Measurements from ENCODE around the gene TBC1D14.

The TBC1D14 gene, protein sequence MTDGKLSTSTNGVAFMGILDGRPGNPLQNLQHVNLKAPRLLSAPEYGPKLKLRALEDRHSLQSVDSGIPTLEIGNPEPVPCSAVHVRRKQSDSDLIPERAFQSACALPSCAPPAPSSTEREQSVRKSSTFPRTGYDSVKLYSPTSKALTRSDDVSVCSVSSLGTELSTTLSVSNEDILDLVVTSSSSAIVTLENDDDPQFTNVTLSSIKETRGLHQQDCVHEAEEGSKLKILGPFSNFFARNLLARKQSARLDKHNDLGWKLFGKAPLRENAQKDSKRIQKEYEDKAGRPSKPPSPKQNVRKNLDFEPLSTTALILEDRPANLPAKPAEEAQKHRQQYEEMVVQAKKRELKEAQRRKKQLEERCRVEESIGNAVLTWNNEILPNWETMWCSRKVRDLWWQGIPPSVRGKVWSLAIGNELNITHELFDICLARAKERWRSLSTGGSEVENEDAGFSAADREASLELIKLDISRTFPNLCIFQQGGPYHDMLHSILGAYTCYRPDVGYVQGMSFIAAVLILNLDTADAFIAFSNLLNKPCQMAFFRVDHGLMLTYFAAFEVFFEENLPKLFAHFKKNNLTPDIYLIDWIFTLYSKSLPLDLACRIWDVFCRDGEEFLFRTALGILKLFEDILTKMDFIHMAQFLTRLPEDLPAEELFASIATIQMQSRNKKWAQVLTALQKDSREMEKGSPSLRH

DNA sequence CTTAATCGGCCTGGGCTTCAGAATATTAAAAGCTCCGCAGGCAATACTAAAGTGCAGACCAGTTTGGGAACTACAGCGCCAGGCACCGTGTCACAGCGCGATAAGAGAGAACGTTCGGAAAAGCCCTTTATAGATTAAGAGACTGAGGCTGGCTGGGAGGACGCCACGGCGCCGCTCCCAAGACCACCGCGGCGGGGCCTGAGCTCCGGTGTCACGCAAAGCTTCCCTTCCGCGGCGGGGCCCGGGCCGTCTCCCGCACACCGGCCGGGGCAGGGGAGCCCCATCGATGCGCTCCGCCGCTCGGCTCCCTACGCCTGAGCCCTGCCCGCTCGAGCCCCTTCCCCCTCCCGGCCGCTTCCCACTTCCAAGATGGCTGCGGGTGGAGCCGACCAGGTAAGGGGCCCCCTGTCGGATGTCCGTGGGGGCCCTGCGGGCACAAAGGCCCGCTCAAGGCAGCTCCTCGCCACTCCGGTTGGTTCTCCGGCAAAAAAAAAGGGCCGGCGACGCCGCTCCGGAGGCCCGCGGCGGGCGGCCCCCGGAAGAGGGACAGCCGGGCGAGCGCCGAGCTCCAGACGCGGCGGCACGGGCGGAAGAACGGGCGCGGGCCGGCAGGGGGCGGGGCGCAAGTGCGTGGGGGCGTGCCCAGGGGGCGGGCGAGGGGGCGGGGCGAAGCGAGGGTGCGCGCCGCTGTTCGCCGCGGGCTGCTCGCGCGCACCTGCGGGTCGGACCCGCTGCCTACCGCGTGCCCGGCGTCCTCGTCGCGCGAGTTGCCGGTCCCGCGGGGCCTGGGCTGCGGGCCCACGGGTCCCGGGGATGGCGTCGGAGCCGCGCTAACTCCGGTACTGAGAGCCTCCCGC is at the start of gene TBC1D14:
Gene TBC1D14, plus strand, starts transcription at position 714 of the 857 bp plus-strand sequence. CDS start 13,564 bp downstream, outside the sequence.
- DNase-seq (ENCODE audit: low spot score) = peak; percentile 98

GRCh38 chr4:6868386-6868785 is 41.2 kb upstream of the TBC1D14 start:
- no peak for DNase-seq (ENCODE audit: low spot score)

DNA sequence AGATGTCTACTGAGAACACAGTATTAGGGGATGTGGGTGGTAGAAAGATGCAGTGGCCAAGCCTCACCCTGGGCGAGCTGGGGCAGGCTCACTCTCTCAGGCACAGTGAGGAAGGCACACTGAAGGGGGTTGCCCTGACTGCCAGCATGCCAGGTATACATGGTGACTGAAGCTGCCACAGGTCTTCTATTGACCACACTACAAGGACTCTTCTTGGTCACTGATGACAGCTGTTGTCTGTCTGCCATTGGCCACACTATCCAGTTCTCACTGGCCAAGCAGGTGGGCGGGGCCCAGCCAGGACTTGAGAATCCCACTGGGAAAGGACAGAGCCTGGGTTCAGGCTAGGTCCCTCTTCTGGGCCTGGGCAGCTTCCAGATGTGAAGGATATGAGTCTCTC is 39.7 kb upstream of the TBC1D14 start:
- no peak for DNase-seq (ENCODE audit: low spot score)

- DNase-seq (ENCODE audit: low spot score) = no peak
These were observed 36.3 kb upstream of the TBC1D14 start for GRCh38 chr4:6873291-6873690.

GRCh38 chr4:6873792-6874461 is 35.7 kb upstream of the TBC1D14 start:
- peak; percentile 64 for DNase-seq (ENCODE audit: low spot score)

GRCh38 chr4:6874981-6875380 is 34.6 kb upstream of the TBC1D14 start:
- no peak for DNase-seq (ENCODE audit: low spot score)

DNA sequence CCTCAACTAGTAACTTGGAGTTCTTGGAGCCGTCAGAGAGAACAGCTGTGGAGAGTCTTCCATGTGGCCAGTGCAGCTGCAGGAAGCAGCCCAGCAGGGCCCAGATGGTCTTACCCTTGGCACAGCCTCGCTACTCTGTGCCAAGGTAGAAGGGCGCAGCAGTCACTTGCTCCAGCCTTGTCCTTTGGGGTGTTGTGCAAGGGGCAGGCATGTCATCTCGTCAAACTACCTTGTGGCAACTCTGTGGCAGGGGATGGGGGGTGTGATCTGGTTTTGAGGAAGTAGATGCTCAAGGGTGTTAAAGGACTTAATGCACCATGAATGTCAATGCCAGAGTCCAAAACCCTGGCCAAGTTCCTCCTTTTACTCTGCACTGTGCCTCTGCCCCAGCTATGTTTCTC is 34.2 kb upstream of the TBC1D14 start:
- DNase-seq (ENCODE audit: low spot score) = no peak

GRCh38 chr4:6876440-6876839 is 33.2 kb upstream of the TBC1D14 start:
- peak; percentile 73 for DNase-seq (ENCODE audit: low spot score)

GRCh38 chr4:6877067-6877466 is 32.6 kb upstream of the TBC1D14 start:
- DNase-seq (ENCODE audit: low spot score) = no peak

DNA sequence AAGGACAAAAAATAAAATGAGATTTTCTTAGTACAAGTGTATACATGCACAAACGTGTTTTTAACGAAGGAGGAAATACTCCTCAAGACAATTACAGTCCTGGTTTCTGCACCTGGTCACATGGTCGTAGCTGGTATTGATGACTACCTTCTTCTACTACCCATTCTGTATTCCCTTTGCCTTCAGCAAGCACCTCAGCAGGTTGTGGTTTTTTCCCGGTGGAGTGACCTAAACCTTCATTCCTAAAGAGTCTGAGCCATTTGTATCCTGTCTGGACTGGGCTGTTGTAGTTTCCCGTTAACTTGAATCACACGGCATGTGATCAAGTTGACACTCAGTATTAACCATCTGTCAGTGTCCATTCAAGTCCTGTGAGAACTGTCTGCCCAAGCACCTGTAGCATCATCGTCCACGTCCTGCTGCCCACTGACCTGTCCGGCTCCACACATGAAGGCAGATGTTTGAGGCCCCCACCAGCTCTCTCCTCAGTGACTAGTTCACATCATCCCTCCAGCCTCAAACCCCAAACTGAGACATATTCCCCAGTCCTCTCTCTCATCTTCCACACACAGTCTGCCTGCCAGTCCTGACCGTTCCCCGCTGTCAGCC is 31.1 kb upstream of the TBC1D14 start:
- DNase-seq (ENCODE audit: low spot score) = no peak

- no peak for DNase-seq (ENCODE audit: low spot score)
These were observed 28.9 kb upstream of the TBC1D14 start for GRCh38 chr4:6880691-6881090.

DNA sequence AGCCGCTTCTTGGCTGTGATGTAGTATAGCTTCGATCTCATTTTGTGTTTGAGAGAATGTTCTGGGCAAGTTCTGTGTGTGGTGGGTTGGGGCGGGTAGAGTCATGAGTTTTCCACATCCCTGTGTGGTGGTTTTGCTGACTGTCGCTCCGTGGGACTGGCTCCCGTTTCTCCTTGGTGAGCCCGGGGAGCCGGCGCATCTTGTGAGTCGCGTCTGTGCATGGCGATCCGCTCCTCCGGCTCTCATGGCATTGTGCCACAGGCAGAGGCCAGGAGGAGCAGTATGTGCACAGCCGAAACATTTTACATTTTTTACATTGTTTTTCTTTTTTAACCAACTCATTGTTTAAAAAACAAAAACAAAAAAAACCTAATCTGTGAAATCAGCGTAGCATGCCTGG is 27.7 kb upstream of the TBC1D14 start:
- DNase-seq (ENCODE audit: low spot score) = no peak

DNA sequence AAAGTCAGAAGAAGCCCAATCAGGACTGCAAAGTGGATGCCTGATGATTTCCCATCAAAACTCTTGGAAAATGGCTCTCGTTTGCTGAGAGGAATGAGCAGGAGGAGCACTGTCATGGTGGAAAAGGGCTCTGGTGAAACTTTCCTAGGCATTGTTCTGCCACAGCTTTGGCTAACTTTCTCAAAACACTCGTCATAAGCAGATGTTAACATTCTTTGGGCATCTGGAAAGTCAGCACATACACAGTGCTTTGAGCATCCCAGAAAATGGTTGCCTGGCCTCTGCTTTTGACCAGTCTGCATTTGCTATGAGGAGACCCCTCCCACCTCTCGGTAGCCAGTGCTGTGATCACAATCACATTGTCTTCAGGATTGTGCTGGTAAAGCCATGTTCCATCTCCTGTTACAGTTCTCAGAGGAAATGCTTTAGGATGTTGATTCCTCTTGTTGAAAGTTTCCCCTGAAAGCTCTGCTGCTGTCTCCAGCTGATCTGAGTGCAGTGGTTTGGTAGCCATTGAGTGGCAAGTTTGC is 25.2 kb upstream of the TBC1D14 start:
- no peak for DNase-seq (ENCODE audit: low spot score)

- DNase-seq (ENCODE audit: low spot score) = peak; percentile 79
These were observed 23.6 kb upstream of the TBC1D14 start for GRCh38 chr4:6885953-6886557.

GRCh38 chr4:6886886-6887285 is 22.7 kb upstream of the TBC1D14 start:
- no peak for DNase-seq (ENCODE audit: low spot score)

DNA sequence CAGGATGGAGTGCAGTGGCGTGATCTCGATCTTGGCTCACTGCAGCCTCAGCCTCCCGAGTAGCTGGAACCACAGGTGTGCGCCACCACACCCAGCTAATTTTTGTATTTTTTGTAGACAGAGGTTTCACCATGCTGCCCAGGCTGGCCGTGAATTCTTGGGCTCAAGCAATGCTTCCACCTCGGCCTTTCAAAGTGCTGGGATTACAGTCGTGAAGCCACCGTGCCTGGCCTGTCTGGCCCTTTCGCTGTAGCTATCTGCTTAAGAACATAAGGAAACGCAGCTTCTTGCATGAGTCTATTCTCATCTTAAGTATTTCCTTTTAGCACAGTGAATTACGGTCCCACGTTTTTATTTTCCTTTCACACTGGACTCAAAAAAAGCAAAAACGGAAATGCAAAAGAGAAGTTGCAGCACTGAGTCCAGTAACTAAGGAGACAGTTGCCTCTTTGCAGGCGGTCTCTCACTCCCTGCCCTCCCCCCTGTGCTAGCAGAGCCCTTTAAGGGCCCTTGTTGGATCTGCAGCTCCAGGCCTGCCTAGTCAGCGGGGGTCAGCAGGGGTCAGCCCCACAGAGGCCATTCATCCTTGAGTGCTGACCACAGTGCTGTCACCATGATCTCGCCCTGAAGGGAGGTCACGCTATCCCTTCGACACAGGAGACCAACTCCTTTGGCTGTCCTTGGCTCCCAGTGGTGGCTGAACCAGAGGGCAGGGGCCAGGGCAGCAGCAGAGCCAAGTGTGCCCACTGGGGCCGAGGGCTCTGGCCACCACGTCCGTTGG is 21.8 kb upstream of the TBC1D14 start:
- DNase-seq (ENCODE audit: low spot score) = no peak

DNA sequence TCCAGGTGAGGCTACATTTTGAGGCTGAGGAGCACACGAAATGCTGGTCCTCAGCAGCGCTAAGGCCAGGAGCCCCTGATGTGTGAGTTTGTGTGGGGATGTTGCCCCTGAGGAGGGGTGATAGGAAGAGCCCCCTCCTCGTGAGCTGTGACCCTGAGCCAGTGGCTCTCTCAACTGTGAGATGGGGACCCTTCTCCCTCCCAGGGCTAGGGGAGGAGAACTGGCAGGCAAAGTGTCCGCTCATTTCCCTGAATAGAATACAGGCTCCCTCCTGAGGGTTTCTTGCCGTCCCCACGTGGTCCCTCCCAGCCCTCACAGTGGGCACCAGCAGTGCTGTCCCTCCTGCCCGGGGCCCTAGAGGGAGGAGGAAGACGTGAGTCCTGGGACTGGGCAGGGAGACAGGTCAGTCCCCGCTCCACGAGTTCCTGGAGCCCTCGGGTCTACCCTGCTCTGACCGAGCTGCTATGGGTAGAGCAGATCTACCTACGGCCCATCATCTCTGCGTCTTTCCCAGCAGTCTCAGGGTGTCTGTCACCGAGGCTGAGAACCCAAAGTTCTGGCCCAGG is 21.0 kb upstream of the TBC1D14 start:
- no peak for DNase-seq (ENCODE audit: low spot score)

DNA sequence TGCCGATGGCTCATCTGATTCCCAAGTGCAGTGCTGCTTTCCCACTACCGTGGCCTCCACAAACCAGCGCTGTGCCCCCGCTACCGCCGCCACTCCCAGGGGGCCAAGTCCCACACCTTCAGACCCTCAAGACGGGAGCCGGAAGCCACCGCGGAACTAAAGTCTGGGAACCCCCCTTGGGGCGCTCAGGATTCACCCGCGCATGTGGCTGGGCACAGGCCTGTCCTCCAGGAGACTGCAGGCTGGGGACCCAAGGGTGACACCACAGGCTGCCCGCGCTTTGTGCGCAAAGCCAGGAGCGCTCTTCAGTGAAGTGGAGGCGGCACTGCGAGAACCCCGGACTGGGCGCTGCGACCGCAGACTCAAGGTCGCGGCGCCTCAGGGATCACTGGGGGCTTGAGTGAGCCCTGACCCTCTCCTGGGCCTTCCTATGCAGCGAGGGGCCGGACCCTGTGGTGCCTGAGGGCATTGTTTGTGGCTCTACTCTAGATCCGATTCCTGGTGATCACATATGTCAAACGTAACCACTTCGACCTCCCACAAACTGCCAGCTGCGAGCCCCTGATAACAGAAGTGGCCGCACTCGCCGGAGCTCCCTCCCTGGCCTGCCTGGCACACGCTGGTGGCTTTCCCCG is 20.4 kb upstream of the TBC1D14 start:
- no peak for DNase-seq (ENCODE audit: low spot score)

- no peak for DNase-seq (ENCODE audit: low spot score)
These were observed 19.8 kb upstream of the TBC1D14 start for GRCh38 chr4:6889736-6890324.
